HEK293T (cell line): ENCODE data around the gene ZMYND15.

Source experiments
- ARNT ChIP-seq: fragments of 450-650 bp; IDR thresholded peaks from 2 replicates; pipeline ENCODE4 v1.6.1; 2017; ENCODE audit warnings: mild to moderate bottlenecking
- BHLHE40 ChIP-seq: fragments of 450-650 bp; IDR thresholded peaks from 2 replicates; pipeline ENCODE4 v1.6.1; 2016; ENCODE audit warnings: mild to moderate bottlenecking, moderate library complexity, borderline replicate concordance
- ELF4 ChIP-seq: fragments of 450-650 bp; IDR thresholded peaks from 2 replicates; pipeline ENCODE4 v1.6.1; 2017; ENCODE audit warnings: antibody characterized with exemption
- FOXA1 ChIP-seq: fragments of 450-650 bp; IDR thresholded peaks from 2 replicates; pipeline ENCODE4 v1.6.1; 2016; ENCODE audit warnings: mild to moderate bottlenecking
- FOXK2 ChIP-seq: fragments of 450-650 bp; IDR thresholded peaks from 2 replicates; pipeline ENCODE4 v1.6.1; 2016; ENCODE audit warnings: mild to moderate bottlenecking
- HDGF ChIP-seq: fragments of 450-650 bp; IDR thresholded peaks from 2 replicates; pipeline ENCODE4 v1.6.1; 2017; ENCODE audit warnings: antibody characterized with exemption, borderline replicate concordance
- LEF1 ChIP-seq: fragments of 450-650 bp; IDR thresholded peaks from 2 replicates; pipeline ENCODE4 v1.6.1; 2017; ENCODE audit warnings: mild to moderate bottlenecking, borderline replicate concordance
- SUZ12 ChIP-seq: fragments of 450-650 bp; IDR thresholded peaks from 2 replicates; pipeline ENCODE4 v1.6.1; 2016; ENCODE audit warnings: mild to moderate bottlenecking
- ZNF384 ChIP-seq: fragments of 450-650 bp; IDR thresholded peaks from 2 replicates; pipeline ENCODE4 v1.6.1; 2016

DNA sequence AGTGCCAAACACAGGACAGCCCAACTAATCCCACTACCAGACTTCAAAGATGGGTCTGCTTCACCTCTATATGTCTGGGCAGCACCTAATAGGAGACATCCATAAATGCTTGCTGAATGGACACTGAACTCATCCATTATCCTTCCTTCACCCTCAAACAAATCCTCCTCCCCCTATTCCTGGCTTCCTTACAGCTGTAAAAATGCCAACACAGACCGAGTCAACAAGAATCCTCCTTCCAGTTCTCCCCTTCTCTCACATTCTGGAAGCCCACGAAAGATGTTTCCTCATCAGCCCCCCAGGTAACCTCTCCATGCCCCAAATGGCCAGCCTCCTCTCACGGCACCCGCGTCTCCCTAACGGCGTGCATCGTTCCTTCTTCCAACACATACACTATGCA is 47.9 kb upstream of the ZMYND15 start:
- no peak for TF ChIP-seq FOXA1
- no peak for TF ChIP-seq ZNF384
- no peak for TF ChIP-seq BHLHE40
- no peak for TF ChIP-seq FOXK2
- no peak for TF ChIP-seq LEF1
- TF ChIP-seq HDGF, result no peak
- no peak for TF ChIP-seq ARNT
- no peak for TF ChIP-seq ELF4
- no peak for TF ChIP-seq SUZ12
